Measurements from ENCODE around the gene VSTM2B.

VSTM2B gene

DNA sequence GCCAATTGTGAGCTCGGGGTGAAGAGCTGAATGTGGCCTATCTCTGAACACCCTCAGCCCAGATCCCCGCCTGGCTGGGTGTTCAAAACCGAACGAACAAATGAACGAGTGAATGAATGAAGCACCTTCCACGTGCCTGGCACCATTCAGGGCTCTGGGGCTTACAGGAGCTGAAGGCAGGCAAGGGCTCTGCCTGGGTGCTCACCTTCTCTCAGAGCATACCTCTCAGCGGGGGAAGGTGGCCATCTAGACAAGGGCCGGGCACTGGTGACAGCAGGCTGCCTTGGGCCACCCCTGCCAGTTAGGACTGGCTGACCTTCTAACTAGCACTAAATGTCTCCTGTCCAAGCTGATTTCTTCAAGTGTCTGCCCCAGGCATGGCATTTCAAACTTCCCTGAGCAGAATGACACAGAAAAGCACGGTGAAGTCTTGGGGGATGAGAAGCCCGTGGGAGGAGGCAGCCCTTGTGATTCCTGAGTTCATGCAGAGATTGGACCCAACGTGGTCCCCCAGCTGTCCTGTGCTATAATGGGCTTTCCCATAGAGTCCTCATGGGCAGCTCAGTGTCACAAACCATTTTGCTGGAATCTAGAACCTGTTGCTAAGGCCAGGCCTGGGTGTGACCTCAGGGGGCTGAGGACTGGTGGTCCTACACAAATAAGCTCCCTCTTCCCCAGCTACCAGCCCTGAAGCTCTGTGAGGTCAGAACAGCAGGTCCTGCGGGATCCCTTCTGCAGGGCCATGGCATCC, 27.9 kb upstream of the VSTM2B start:
- H3K27ac ChIP-seq: no peak overlapping the region
- TF ChIP-seq ZFX (IDR thresholded peaks at IDR 0.05): no peak
- TF ChIP-seq, protein P1, sequence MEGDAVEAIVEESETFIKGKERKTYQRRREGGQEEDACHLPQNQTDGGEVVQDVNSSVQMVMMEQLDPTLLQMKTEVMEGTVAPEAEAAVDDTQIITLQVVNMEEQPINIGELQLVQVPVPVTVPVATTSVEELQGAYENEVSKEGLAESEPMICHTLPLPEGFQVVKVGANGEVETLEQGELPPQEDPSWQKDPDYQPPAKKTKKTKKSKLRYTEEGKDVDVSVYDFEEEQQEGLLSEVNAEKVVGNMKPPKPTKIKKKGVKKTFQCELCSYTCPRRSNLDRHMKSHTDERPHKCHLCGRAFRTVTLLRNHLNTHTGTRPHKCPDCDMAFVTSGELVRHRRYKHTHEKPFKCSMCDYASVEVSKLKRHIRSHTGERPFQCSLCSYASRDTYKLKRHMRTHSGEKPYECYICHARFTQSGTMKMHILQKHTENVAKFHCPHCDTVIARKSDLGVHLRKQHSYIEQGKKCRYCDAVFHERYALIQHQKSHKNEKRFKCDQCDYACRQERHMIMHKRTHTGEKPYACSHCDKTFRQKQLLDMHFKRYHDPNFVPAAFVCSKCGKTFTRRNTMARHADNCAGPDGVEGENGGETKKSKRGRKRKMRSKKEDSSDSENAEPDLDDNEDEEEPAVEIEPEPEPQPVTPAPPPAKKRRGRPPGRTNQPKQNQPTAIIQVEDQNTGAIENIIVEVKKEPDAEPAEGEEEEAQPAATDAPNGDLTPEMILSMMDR (conservative IDR thresholded peaks at IDR 0.05): no peak

DNA sequence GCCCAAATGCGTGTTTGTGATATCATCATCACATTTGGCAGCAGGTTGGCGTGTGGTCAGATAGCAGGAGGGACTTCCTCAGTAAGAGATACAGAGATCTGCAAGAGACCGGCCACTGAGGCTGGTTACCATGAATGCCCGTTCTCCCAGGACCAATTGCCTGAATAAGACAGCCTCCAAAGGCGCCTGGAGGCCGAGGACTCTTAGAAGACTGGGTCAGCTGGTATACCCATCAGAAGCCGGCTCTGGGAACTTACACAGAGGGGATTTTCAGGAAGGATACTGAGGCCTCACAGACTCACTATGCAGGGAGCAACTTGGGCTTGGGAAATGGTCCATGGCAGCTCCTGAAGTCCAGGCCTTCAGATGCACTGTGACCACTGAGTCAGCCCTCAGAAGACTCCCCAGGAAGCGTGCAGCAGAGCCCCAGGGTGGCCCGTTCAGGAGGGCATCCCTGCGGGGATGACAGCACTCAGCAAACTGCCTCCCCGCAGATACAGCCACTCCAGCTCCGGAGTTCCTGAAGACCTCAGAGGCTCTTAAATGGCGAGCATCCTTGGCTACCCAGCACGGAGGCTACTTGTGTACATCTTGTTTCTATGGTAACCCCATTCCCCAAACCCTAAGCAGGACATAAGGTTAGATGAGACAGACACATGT, 26.4 kb upstream of the VSTM2B start:
- TF ChIP-seq ZFX (IDR thresholded peaks at IDR 0.05): no peak
- TF ChIP-seq, protein P1 (conservative IDR thresholded peaks at IDR 0.05): no peak
- no peak overlapping the region for H3K27ac ChIP-seq

DNA sequence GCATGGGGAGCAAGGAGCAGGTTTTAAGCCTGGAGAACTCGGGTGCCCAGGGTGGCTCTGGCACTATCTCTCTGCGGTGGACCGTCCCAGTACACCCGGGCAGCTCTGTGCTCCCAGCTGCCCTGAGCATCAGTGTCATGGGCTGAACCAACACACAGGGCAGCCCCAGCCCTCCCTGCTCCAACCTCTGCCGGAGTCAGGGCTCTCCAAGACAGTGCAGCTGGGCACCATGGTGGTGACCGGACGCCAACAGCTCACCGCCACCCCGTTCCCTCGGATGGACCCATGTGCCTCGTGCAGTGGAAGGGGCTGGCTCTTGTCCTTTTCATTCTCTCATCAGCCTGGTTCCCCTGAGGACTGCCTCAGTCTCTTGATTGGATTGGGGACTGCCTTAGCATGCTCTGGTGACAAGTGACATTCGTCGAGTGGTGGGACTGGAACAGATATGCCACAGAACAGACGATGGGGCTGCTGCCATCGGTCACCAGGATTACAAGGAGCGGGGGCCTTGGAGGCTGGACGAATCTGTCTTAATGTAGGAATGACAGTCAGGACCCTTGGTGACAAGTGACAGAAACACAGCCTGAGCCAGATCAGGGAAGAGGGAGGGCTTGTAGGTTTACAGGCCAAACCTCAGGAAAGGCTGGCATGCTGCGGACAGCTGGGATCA, 25.7 kb upstream of the VSTM2B start:
- H3K27ac ChIP-seq: no peak overlapping the region
- TF ChIP-seq, protein P1 (conservative IDR thresholded peaks at IDR 0.05): no peak
- no peak for TF ChIP-seq ZFX (IDR thresholded peaks at IDR 0.05)

DNA sequence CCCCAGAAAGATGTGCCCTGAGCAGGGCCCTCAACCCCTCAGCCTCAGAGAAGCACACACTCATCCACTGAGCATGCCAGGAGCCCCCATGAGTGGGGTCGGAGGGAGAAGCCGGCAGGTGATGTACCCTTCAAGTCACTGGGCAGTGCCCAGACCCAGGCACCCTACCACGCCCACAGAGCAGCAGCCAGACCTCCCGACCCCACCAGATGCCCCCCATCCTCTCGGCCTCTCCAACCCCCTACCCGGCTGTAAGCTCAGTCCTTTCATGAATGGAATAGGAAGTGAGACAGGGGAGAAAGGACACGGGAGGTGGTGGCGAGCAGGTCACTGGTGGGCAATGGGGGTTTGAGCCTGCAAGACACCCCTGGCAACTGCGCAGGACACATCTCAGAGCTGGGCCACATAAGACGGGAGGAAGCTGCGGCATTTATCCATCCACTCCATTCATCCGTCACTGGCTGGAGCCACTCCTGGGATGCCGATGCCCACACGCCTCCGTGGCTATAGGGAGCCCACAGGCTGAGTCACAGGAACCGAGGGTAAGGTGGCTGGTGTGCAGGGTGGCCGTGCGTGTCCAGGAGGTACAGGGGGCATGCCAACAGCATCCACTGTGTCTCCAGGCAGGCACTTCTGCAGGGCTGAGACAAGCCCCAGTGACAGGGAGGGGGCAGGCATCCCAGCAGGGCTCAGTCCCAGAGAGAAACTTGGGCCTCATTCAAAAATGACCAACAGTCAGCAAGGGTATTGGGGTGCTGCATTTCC, 23.8 kb upstream of the VSTM2B start:
- H3K27ac ChIP-seq: no peak overlapping the region
- TF ChIP-seq, protein P1 (conservative IDR thresholded peaks at IDR 0.05): no peak
- TF ChIP-seq ZFX (IDR thresholded peaks at IDR 0.05): no peak

DNA sequence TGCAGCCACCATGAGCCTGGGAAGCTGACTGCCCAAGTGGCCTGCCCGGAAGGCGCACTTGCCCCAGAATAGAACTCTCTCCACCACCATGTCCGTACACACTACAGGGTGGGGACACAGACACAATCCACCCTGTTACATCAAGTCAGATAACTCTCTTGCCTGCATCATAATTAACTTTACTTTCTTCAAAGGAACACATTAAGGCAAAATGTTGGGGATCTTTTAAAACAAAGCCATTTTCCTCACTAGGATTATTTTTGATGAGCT, 23.3 kb upstream of the VSTM2B start:
- no peak for TF ChIP-seq ZFX (IDR thresholded peaks at IDR 0.05)
- TF ChIP-seq, protein P1 (conservative IDR thresholded peaks at IDR 0.05): no peak
- no peak overlapping the region for H3K27ac ChIP-seq

DNA sequence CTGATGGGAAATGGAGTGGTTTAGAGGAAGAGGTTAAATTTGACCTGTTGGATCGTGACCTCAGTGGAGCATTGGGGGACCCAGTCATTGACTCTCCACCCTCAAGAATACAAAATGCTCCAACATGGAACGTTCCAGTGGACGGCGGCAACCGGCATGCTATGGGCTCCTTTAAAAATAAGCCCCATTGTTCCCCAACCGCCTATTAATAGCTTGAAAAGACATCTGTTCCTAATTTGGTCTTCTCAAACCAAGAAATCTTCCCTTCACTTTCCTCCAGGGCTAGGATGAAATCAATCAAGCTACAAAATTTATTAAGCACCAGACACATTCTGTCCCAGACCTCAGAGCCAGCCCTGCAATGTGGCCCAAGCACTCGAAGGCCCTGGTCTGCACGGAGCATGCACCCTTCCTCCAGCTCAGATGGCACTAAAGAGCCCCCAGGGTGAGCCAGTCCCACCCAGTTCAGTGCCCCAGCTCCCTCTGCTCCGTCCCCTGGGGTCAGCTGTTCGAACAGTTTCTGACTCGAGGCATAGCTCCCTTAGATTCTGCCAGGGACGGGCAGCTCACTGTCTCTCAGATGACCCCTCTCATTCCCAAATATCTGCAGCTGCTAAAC, 22.5 kb upstream of the VSTM2B start:
- no peak overlapping the region for H3K27ac ChIP-seq
- TF ChIP-seq, protein P1 (conservative IDR thresholded peaks at IDR 0.05): no peak
- TF ChIP-seq ZFX (IDR thresholded peaks at IDR 0.05): no peak

All from C4-2B (cell line).